ENCODE results near the gene MAFG.
A peak's percentile ranks its signal among the peaks of the same experiment; 100 is the strongest.

Gene MAFG

GRCh38 chr17:81939881-81940385 is 12.4 kb upstream of the MAFG start:
- DNase-seq (ENCODE audit: low read depth in 1 of 2, low spot score in 1 of 2) = no peak

GRCh38 chr17:81939218-81939617 is 11.7 kb upstream of the MAFG start:
- no peak for DNase-seq (ENCODE audit: low read depth in 1 of 2, low spot score in 1 of 2)

- no peak for DNase-seq (ENCODE audit: low read depth in 1 of 2, low spot score in 1 of 2)
Measured at GRCh38 chr17:81935709-81936084, 8.2 kb upstream of the MAFG start.

- DNase-seq (ENCODE audit: low read depth in 1 of 2, low spot score in 1 of 2) = no peak
Measured at GRCh38 chr17:81934850-81935708, 7.5 kb upstream of the MAFG start.

- DNase-seq (ENCODE audit: low read depth in 1 of 2, low spot score in 1 of 2) = no peak
Measured at GRCh38 chr17:81934098-81934757, 6.7 kb upstream of the MAFG start.

GRCh38 chr17:81933178-81933699 is 5.7 kb upstream of the MAFG start:
- no peak for DNase-seq (ENCODE audit: low read depth in 1 of 2, low spot score in 1 of 2)

GRCh38 chr17:81932333-81932983 is 4.9 kb upstream of the MAFG start:
- no peak for DNase-seq (ENCODE audit: low read depth in 1 of 2, low spot score in 1 of 2)

- DNase-seq (ENCODE audit: low read depth in 1 of 2, low spot score in 1 of 2) = no peak
Measured at GRCh38 chr17:81931557-81932332, 4.2 kb upstream of the MAFG start.

- no peak for DNase-seq (ENCODE audit: low read depth in 1 of 2, low spot score in 1 of 2)
Measured at GRCh38 chr17:81931189-81931556, 3.6 kb upstream of the MAFG start.

- DNase-seq (ENCODE audit: low read depth in 1 of 2, low spot score in 1 of 2) = no peak
Measured at GRCh38 chr17:81930142-81931125, 2.9 kb upstream of the MAFG start.

GRCh38 chr17:81929253-81930141 is 2.0 kb upstream of the MAFG start:
- no peak for DNase-seq (ENCODE audit: low read depth in 1 of 2, low spot score in 1 of 2)

- no peak for DNase-seq (ENCODE audit: low read depth in 1 of 2, low spot score in 1 of 2)
Measured at GRCh38 chr17:81928544-81929252, 1.2 kb upstream of the MAFG start.

- no peak for DNase-seq (ENCODE audit: low read depth in 1 of 2, low spot score in 1 of 2)
Measured at GRCh38 chr17:81927152-81927652, 333 bp downstream of the MAFG start.

- peak; percentile 55 to 59 for DNase-seq (ENCODE audit: low read depth in 1 of 2, low spot score in 1 of 2)
Measured at GRCh38 chr17:81926451-81927151, 934 bp downstream of the MAFG start.

- DNase-seq (ENCODE audit: low read depth in 1 of 2, low spot score in 1 of 2) = no peak
Measured at GRCh38 chr17:81925860-81926450, 1.6 kb downstream of the MAFG start.

GRCh38 chr17:81924557-81925532 is 2.7 kb downstream of the MAFG start:
- DNase-seq (ENCODE audit: low read depth in 1 of 2, low spot score in 1 of 2) = no peak
